ENCODE measurements around the gene HIP1.
"Not testable (repeated sequence)": the region's sequence is repeated elsewhere in the genome, so short reads cannot be mapped to it uniquely, and the experiment has no call there.

Gene HIP1

GRCh38 chr7:75531359-75531821 is 207.4 kb downstream of the HIP1 start:
- TF ChIP-seq PKNOX1 (IDR thresholded peaks at IDR 0.05) (no peak), HDGF (IDR thresholded peaks at IDR 0.05; ENCODE audit: borderline replicate concordance) (no peak)
- peak; percentile 10 for DNase-seq (ENCODE audit: extremely low spot score)
- ChIA-PET CTCF (interaction anchor here (0.6 kb wide), 1 partner anchor 680 kb away, joined by 5 read pairs; no protein-coding TSS in a partner anchor), POLR2A (interaction anchor here (1.5 kb wide), 1 partner anchor 45 kb away, joined by 4 read pairs; the partner anchor contains the start of gene POM121C)

- CTCF ChIA-PET; POLR2A ChIA-PET; DNase-seq (ENCODE audit: extremely low spot score): not testable (repeated sequence)
Observed at GRCh38 chr7:75527224-75527722, 211.5 kb downstream of the HIP1 start.

GRCh38 chr7:75521727-75522126 is 217.0 kb downstream of the HIP1 start:
- POLR2A ChIA-PET; CTCF ChIA-PET; DNase-seq (ENCODE audit: extremely low spot score): not testable (repeated sequence)

- POLR2A ChIA-PET; DNase-seq (ENCODE audit: extremely low spot score); CTCF ChIA-PET: not testable (repeated sequence)
Observed at GRCh38 chr7:75518842-75519241, 219.9 kb downstream of the HIP1 start.

GRCh38 chr7:75509033-75509432 is 229.7 kb downstream of the HIP1 start:
- DNase-seq (ENCODE audit: extremely low spot score); POLR2A ChIA-PET; CTCF ChIA-PET: not testable (repeated sequence)

- CTCF ChIA-PET; POLR2A ChIA-PET; DNase-seq (ENCODE audit: extremely low spot score): not testable (repeated sequence)
Observed at GRCh38 chr7:75492020-75492419, 246.7 kb downstream of the HIP1 start, which contains the start of gene SPDYE5. TSS of gene SPDYE5 (plus strand) at chr7:75492320. CDS start at chr7:75494048, 1,728 bp downstream.

GRCh38 chr7:75485979-75486643 is 252.6 kb downstream of the HIP1 start, which contains the start of gene POM121C:
TSS of gene POM121C (minus strand) at chr7:75486299. CDS start at chr7:75441496, 44,803 bp downstream.
- CTCF ChIA-PET: not testable (repeated sequence)
- POLR2A ChIA-PET: interaction anchor here (1.0 kb wide), 1 partner anchor 45 kb away, joined by 4 read pairs; no protein-coding TSS in a partner anchor
- peak; percentile 84 for DNase-seq (ENCODE audit: extremely low spot score)

GRCh38 chr7:75485355-75485978 is 253.3 kb downstream of the HIP1 start:
- CTCF ChIA-PET; DNase-seq (ENCODE audit: extremely low spot score); POLR2A ChIA-PET: not testable (repeated sequence)

Measured in HEK293T (cell line).